H1 (cell line): ENCODE measurements around the gene PLEK2. TPM values are rescaled to one million over a fixed set of nuclear protein-coding genes. Genes with fewer than 3 reads are reported as not detected.

Experiments
- CTCF ChIA-PET: fragments of 300-600 bp; sonication (Branson Sonifier 250); formaldehyde crosslinking; loops from one replicate; lab custom pipeline; 2021; ENCODE audit not compliant: partially characterized antibody; lab: Charles Lee
- POLR2A ChIA-PET: fragments of 300-600 bp; sonication (Branson Sonifier 250); formaldehyde crosslinking; loops from one replicate; lab custom pipeline; 2021; ENCODE audit warnings: inconsistent platforms; ENCODE audit not compliant: partially characterized antibody; lab: Charles Lee
- DNase-seq, 2 experiments: peaks; one replicate each; pipeline versions ENCODE4 v3.0.0 to v3.0.0-alpha.2; 2010 to 2022; ENCODE audit warnings: low spot score in 2 of 2, low read depth in 1 of 2, mixed read lengths in 1 of 2
- FAIRE-seq: peaks from 2 replicates; lab custom pipeline; 2011; peaks lifted over from hg19 to GRCh38; lab: Jason Lieb, UNC
- H2AFZ ChIP-seq: 2 replicates; pipeline ENCODE4 v1.8.1; 2012; ENCODE audit warnings: low read length, inconsistent platforms
- H2AK5ac ChIP-seq: 2 replicates; pipeline ENCODE4 v1.6.1; 2013; ENCODE audit warnings: low read depth, low read length
- H2BK120ac ChIP-seq: replicated peaks from 2 replicates; pipeline ENCODE3; 2013; ENCODE audit warnings: low read depth, low read length, inconsistent platforms
- H2BK12ac ChIP-seq: 2 replicates; pipeline ENCODE4 v1.6.1; 2013; ENCODE audit warnings: low read depth, low read length
- H2BK15ac ChIP-seq: 2 replicates; pipeline ENCODE4 v1.6.1; 2013; ENCODE audit warnings: low read length
- H2BK20ac ChIP-seq: 2 replicates; pipeline ENCODE4 v1.6.1; 2013; ENCODE audit warnings: low read length
- H2BK5ac ChIP-seq: 2 replicates; pipeline ENCODE4 v1.6.1; 2013; ENCODE audit warnings: low read depth, low read length
- H3K14ac ChIP-seq: 2 replicates; pipeline ENCODE4 v1.6.1; 2013; ENCODE audit warnings: inconsistent platforms; ENCODE audit not compliant: insufficient read length
- H3K18ac ChIP-seq: 2 replicates; pipeline ENCODE4 v1.6.1; 2013; ENCODE audit warnings: low read length; ENCODE audit errors: extremely low read depth
- H3K23ac ChIP-seq: 2 replicates; pipeline ENCODE4 v1.6.1; 2013; ENCODE audit warnings: inconsistent platforms; ENCODE audit not compliant: insufficient read length
- H3K23me2 ChIP-seq: 2 replicates; pipeline ENCODE4 v1.6.1; 2013; ENCODE audit warnings: low read depth, low read length
- H3K27ac ChIP-seq: 2 replicates; pipeline ENCODE4 v1.6.1; 2011; ENCODE audit warnings: low read depth, low read length, inconsistent platforms
- H3K27me3 ChIP-seq, 4 experiments: replicated peaks in 1 of 4; 1 replicate in 1 of 4; 2 replicates in 3 of 4; pipeline versions ENCODE4 v1.6.1 to v1.8.1; 2011 to 2013; ENCODE audit warnings: low read length in 3 of 4, mild to moderate bottlenecking in 3 of 4, inconsistent platforms in 2 of 4, mixed read lengths in 2 of 4, moderate library complexity in 1 of 4; ENCODE audit not compliant: control insufficient read depth in 3 of 4, insufficient read depth in 3 of 4; ENCODE audit errors: extremely low read depth in 1 of 4
- H3K36me3 ChIP-seq, 4 experiments: 2 replicates each; pipeline versions ENCODE4 v1.6.1 to v1.8.1; 2011 to 2013; ENCODE audit warnings: mild to moderate bottlenecking in 4 of 4, low read length in 3 of 4, moderate library complexity in 2 of 4, control low read depth in 1 of 4, inconsistent platforms in 1 of 4; ENCODE audit not compliant: insufficient read depth in 4 of 4, control insufficient read depth in 2 of 4
- H3K4ac ChIP-seq: replicated peaks from 2 replicates; pipeline ENCODE3; 2013; ENCODE audit warnings: low read length, low read depth, mixed read lengths, inconsistent platforms; ENCODE audit not compliant: insufficient read length
- H3K4me1 ChIP-seq, 4 experiments: replicated peaks in 1 of 4; 1 replicate in 1 of 4; 2 replicates in 3 of 4; pipeline versions ENCODE4 v1.6.1 to v1.8.1; 2011 to 2013; ENCODE audit warnings: low read length in 3 of 4, inconsistent platforms in 2 of 4, mixed read lengths in 1 of 4; ENCODE audit not compliant: insufficient read depth in 4 of 4, control insufficient read depth in 3 of 4
- H3K4me2 ChIP-seq, 2 experiments: 2 replicates each; pipeline versions ENCODE4 v1.6.1 to v1.8.1; 2011 to 2013; ENCODE audit warnings: low read depth in 2 of 2, low read length in 2 of 2, control low read depth in 1 of 2, inconsistent platforms in 1 of 2, mild to moderate bottlenecking in 1 of 2; ENCODE audit not compliant: insufficient read depth in 1 of 2
- H3K4me3 ChIP-seq, 4 experiments: fragments of 200-600, 300-600 bp in 1 of 4; sonication (generic), shearing (Covaris generic), sonication (Bioruptor Twin) in 1 of 4; 2 replicates each; pipeline versions ENCODE4 v1.5.1 to v1.8.1; 2011 to 2016; ENCODE audit warnings: low read length in 4 of 4, low read depth in 3 of 4, control low read depth in 2 of 4, inconsistent platforms in 2 of 4, mild to moderate bottlenecking in 2 of 4, mixed read lengths in 1 of 4, moderate library complexity in 1 of 4; ENCODE audit not compliant: insufficient read depth in 2 of 4; ENCODE audit errors: extremely low read depth in 1 of 4
- H3K56ac ChIP-seq: replicated peaks from 2 replicates; pipeline ENCODE3; 2013; ENCODE audit warnings: low read depth, mild to moderate bottlenecking, mixed read lengths, low read length, inconsistent platforms; ENCODE audit not compliant: insufficient read length
- H3K79me1 ChIP-seq: 2 replicates; pipeline ENCODE4 v1.6.1; 2013; ENCODE audit warnings: low read depth, low read length, control low read depth
- H3K79me2 ChIP-seq, 2 experiments: 2 replicates each; pipeline versions ENCODE4 v1.6.1 to v1.8.1; 2012 to 2013; ENCODE audit warnings: low read length in 2 of 2, mild to moderate bottlenecking in 2 of 2, inconsistent platforms in 1 of 2; ENCODE audit not compliant: insufficient read depth in 2 of 2, control insufficient read depth in 1 of 2
- H3K9ac ChIP-seq, 4 experiments: replicated peaks in 1 of 4; 1 replicate in 1 of 4; 2 replicates in 3 of 4; pipeline versions ENCODE4 v1.6.1 to v1.8.1; 2011 to 2013; ENCODE audit warnings: low read depth in 3 of 4, low read length in 3 of 4, control low read depth in 2 of 4, mild to moderate bottlenecking in 2 of 4, moderate library complexity in 2 of 4, inconsistent platforms in 1 of 4; ENCODE audit errors: extremely low read depth in 1 of 4
- H3K9me3 ChIP-seq, 2 experiments: 2 replicates each; pipeline versions ENCODE4 v1.6.1 to v1.8.1; 2012 to 2013; ENCODE audit warnings: mild to moderate bottlenecking in 2 of 2, moderate library complexity in 2 of 2, control low read depth in 1 of 2, inconsistent platforms in 1 of 2, low read depth in 1 of 2, low read length in 1 of 2, mixed read lengths in 1 of 2; ENCODE audit not compliant: insufficient read depth in 2 of 2
- H4K20me1 ChIP-seq, 2 experiments: replicated peaks in 1 of 2; 2 replicates each; pipeline versions ENCODE3 to v1.8.1; 2011 to 2013; ENCODE audit warnings: inconsistent platforms in 2 of 2, low read length in 2 of 2, mild to moderate bottlenecking in 1 of 2; ENCODE audit not compliant: insufficient read depth in 2 of 2, control insufficient read depth in 1 of 2
- H4K5ac ChIP-seq: 2 replicates; pipeline ENCODE4 v1.6.1; 2013; ENCODE audit warnings: low read length, low read depth, mixed read lengths, inconsistent platforms; ENCODE audit not compliant: insufficient read length
- H4K8ac ChIP-seq: 2 replicates; pipeline ENCODE4 v1.8.0; 2013; ENCODE audit warnings: mild to moderate bottlenecking, moderate library complexity, low read length, inconsistent platforms; ENCODE audit not compliant: insufficient read depth; ENCODE audit errors: extremely low read depth
- H4K91ac ChIP-seq: replicated peaks from 2 replicates; pipeline ENCODE3; 2013; ENCODE audit warnings: low read length, mixed read lengths, inconsistent platforms; ENCODE audit not compliant: insufficient read length
- ASH2L ChIP-seq: fragments of 200-600, 300-600 bp; sonication (generic); IDR thresholded peaks from one replicate; pipeline ENCODE4 v1.7.1; 2017; ENCODE audit warnings: low read length
- CHD1 ChIP-seq: IDR thresholded peaks from 2 replicates; pipeline ENCODE4 v1.6.1; 2012; ENCODE audit warnings: low read depth, low read length, improper control_type of control experiment
- GABPA ChIP-seq: IDR thresholded peaks from 2 replicates; pipeline ENCODE4 v1.6.1; 2011; ENCODE audit warnings: mild to moderate bottlenecking, low read length, moderate library complexity, borderline replicate concordance; ENCODE audit not compliant: insufficient read depth
- GTF2F1 ChIP-seq: IDR thresholded peaks from 2 replicates; pipeline ENCODE4 v1.6.1; 2012; ENCODE audit warnings: low read depth, low read length, improper control_type of control experiment, borderline replicate concordance
- HDAC2 ChIP-seq, 2 experiments: fragments of 300-600 bp in 1 of 2; sonication (generic) in 1 of 2; IDR thresholded peaks; 2 replicates each; pipeline ENCODE4 v1.6.1; 2011 to 2012; ENCODE audit warnings: low read depth in 2 of 2, low read length in 2 of 2, mild to moderate bottlenecking in 2 of 2, moderate library complexity in 2 of 2, borderline replicate concordance in 1 of 2, inconsistent platforms in 1 of 2
- KDM1A ChIP-seq: fragments of 200-600, 300-600 bp; sonication (generic); IDR thresholded peaks from 2 replicates; pipeline ENCODE4 v1.7.1; 2016; ENCODE audit warnings: mild to moderate bottlenecking, low read length, borderline replicate concordance
- RFX5 ChIP-seq: IDR thresholded peaks from 2 replicates; pipeline ENCODE4 v1.6.1; 2011; ENCODE audit warnings: low read depth, low read length, improper control_type of control experiment, borderline replicate concordance
- SP1 ChIP-seq: IDR thresholded peaks from 2 replicates; pipeline ENCODE4 v1.6.1; 2011; ENCODE audit warnings: low read depth, low read length
- TEAD4 ChIP-seq: IDR thresholded peaks from 2 replicates; pipeline ENCODE4 v1.6.1; 2012; ENCODE audit warnings: low read depth, low read length, inconsistent platforms, mixed read lengths
- WGBS, 2 experiments: shearing (Covaris generic) in 1 of 2; methylation state at CpG; one replicate each; pipeline versions ENCODE4 v1.1.6 to v1.1.7; 2013 to 2015; ENCODE audit warnings: low lambda C conversion rate in 2 of 2, mixed read lengths in 2 of 2, inconsistent platforms in 1 of 2, low coverage in 1 of 2, missing lambda C conversion rate in 1 of 2; ENCODE audit not compliant: insufficient replicate concordance in 2 of 2, insufficient coverage in 1 of 2, insufficient read length in 1 of 2; ENCODE audit errors: extremely low coverage in 1 of 2, missing lambda C conversion rate in 1 of 2; 5-methylcytosine and 5-hydroxymethylcytosine counted together
- polyA plus RNA-seq, 7 experiments: library from polyadenylated mRNA; depleted of rRNA in 3 of 7; stranded (reverse) in 5 of 7; unstranded in 2 of 7; fragments of >200 nt in 5 of 7; fragments of 200-250 nt in 2 of 7; gene quantifications; 1 replicate in 5 of 7; 2 replicates in 1 of 7; 4 replicates in 1 of 7; pipeline versions ENCODE4 v1.2.1 to v1.2.3, GENCODE V29; 2011 to 2013; ENCODE audit warnings: missing spikeins in 2 of 7, mixed read lengths in 2 of 7
- total RNA-seq: library from RNA; stranded (reverse); fragmentation: NEBNext Ultra II Directional; extraction: Animal tissue kit (Norgen Biotek cat#: 25700); gene quantifications from 2 replicates; pipeline ENCODE4 v1.2.1, GENCODE V29; 2021

The PLEK2 gene
- total and polyA plus RNA-seq, 2 of the 8 experiments (the other 6 are each of a cell fraction or from before 2014, with no cell fraction given) = 0.41 to 2.1 TPM

- FAIRE-seq = no peak
- no peak overlapping the region for H4K8ac ChIP-seq
- no peaks in the 10 kb centered on the region for H3K79me2 ChIP-seq
- no peak overlapping the region for H3K14ac ChIP-seq
- no peaks in the 10 kb centered on the region for H3K23me2 ChIP-seq
- no peak for TF ChIP-seq RFX5
- TF ChIP-seq KDM1A = no peak
- no peak for TF ChIP-seq GTF2F1
- no peak for TF ChIP-seq HDAC2 (IDR thresholded peaks at IDR 0.05; ENCODE audit: borderline replicate concordance in 1 of 2, low read depth in 2 of 2, low read length in 2 of 2)
- no peak for TF ChIP-seq CHD1
- TF ChIP-seq ASH2L = no peak
- TF ChIP-seq TEAD4 = no peak
- no peak for TF ChIP-seq GABPA
- TF ChIP-seq SP1 = no peak
- TF ChIP-seq, all 59 proteins: peak for 0
- no peaks in the 10 kb centered on the region for H3K79me1 ChIP-seq
- H4K91ac ChIP-seq = no peak overlapping the region
- H3K4me3 ChIP-seq = no peak overlapping the region
- H2AK5ac ChIP-seq = no peak overlapping the region
- no peaks in the 10 kb centered on the region for H3K36me3 ChIP-seq
- H2BK5ac ChIP-seq = no peak overlapping the region
- H2BK12ac ChIP-seq = no peak overlapping the region
- no peak overlapping the region for H3K4me2 ChIP-seq
- no peak overlapping the region for H2BK120ac ChIP-seq
- ChIA-PET CTCF (interaction anchor here (0.7 to 1.1 kb wide), 2 partner anchors 11 to 191 kb away, joined by 3 read pairs; no protein-coding TSS in a partner anchor), POLR2A (no interaction called here)
- no peaks in the 10 kb centered on the region for H3K9me3 ChIP-seq
- H3K4ac ChIP-seq = no peak overlapping the region
- no peaks in the 10 kb centered on the region; a peak in 1 of 7 replicates for H3K4me1 ChIP-seq
- no peak overlapping the region for H3K23ac ChIP-seq
- no peak overlapping the region for H3K56ac ChIP-seq
- H2BK20ac ChIP-seq = no peak overlapping the region
- H2AFZ ChIP-seq = no peak overlapping the region
- WGBS, 2 experiments = 95% methylated on average over 6 of the region's 6 CpGs; no CpG with 5 or more reads in 1 of the 2 experiments
- H4K20me1 ChIP-seq = no peaks in the 10 kb centered on the region
- no peaks in the 10 kb centered on the region for H3K27me3 ChIP-seq
- no peak overlapping the region for H3K18ac ChIP-seq
- no peak overlapping the region for H3K9ac ChIP-seq
- no peak overlapping the region for H3K27ac ChIP-seq
- H2BK15ac ChIP-seq = no peak overlapping the region
- no peak overlapping the region for H4K5ac ChIP-seq
- DNase-seq = no peak
Measured at GRCh38 chr14:67393689-67394088, 18.3 kb downstream of the PLEK2 start.
